IPS-11a (cell line): ENCODE data around the gene MAIP1.
A peak's percentile ranks its signal among the peaks of the same experiment; 100 is the strongest.

Experiments
- H3K4me3 ChIP-seq: one replicate; pipeline ENCODE4 v1.5.1; 2013; ENCODE audit warnings: low read depth, low read length, control low read depth

The MAIP1 gene

GRCh38 chr2:199955339-199956061 lies at the start of gene MAIP1, which contains the start of gene TYW5:
MAIP1 (plus strand) TSS chr2:199955582; CDS start chr2:199955799, 217 bp downstream.
TYW5 (minus strand) TSS chr2:199955491; CDS start chr2:199955470, 21 bp downstream.
- peak within 1 kb of the TSS; percentile 98 for H3K4me3 ChIP-seq

GRCh38 chr2:199907008-199907714 lies 48.2 kb upstream of the MAIP1 start:
- H3K4me3 ChIP-seq = no peak overlapping the region

GRCh38 chr2:199910338-199911051 lies 44.9 kb upstream of the MAIP1 start:
- peak overlapping the region; percentile 49 for H3K4me3 ChIP-seq

- H3K4me3 ChIP-seq = peak within 1 kb of the TSS; percentile 96
Measured at GRCh38 chr2:199911052-199911876, 44.1 kb upstream of the MAIP1 start, which contains the start of gene C2orf69. C2orf69 (plus strand) TSS chr2:199911293; CDS start chr2:199911439, 146 bp downstream.

GRCh38 chr2:199911877-199912161 lies 43.6 kb upstream of the MAIP1 start:
- H3K4me3 ChIP-seq = peak overlapping the region; percentile 96

GRCh38 chr2:199912553-199913114 lies 42.7 kb upstream of the MAIP1 start:
- peak overlapping the region; percentile 96 for H3K4me3 ChIP-seq

GRCh38 chr2:199914372-199914958 lies 40.9 kb upstream of the MAIP1 start:
- no peak overlapping the region for H3K4me3 ChIP-seq

- H3K4me3 ChIP-seq = no peak overlapping the region
Measured at GRCh38 chr2:199916980-199917379, 38.4 kb upstream of the MAIP1 start.

- H3K4me3 ChIP-seq = no peak overlapping the region
Measured at GRCh38 chr2:199922856-199923255, 32.5 kb upstream of the MAIP1 start.

GRCh38 chr2:199923924-199924323 lies 31.5 kb upstream of the MAIP1 start:
- no peak overlapping the region for H3K4me3 ChIP-seq

GRCh38 chr2:199926806-199927205 lies 28.6 kb upstream of the MAIP1 start:
- H3K4me3 ChIP-seq = no peak overlapping the region

- H3K4me3 ChIP-seq = no peak overlapping the region
Measured at GRCh38 chr2:199928226-199928625, 27.2 kb upstream of the MAIP1 start.

GRCh38 chr2:199928626-199929025 lies 26.8 kb upstream of the MAIP1 start:
- no peak overlapping the region for H3K4me3 ChIP-seq

- no peak overlapping the region for H3K4me3 ChIP-seq
Measured at GRCh38 chr2:199929262-199929661, 26.1 kb upstream of the MAIP1 start.

GRCh38 chr2:199932312-199932855 lies 23.0 kb upstream of the MAIP1 start:
- H3K4me3 ChIP-seq = no peak overlapping the region

GRCh38 chr2:199933466-199933865 lies 21.9 kb upstream of the MAIP1 start:
- H3K4me3 ChIP-seq = no peak overlapping the region

- H3K4me3 ChIP-seq = no peak overlapping the region
Measured at GRCh38 chr2:199936554-199936953, 18.8 kb upstream of the MAIP1 start.

GRCh38 chr2:199940373-199940772 lies 15.0 kb upstream of the MAIP1 start:
- no peak overlapping the region for H3K4me3 ChIP-seq

- no peak overlapping the region for H3K4me3 ChIP-seq
Measured at GRCh38 chr2:199943373-199943772, 12.0 kb upstream of the MAIP1 start.

- H3K4me3 ChIP-seq = no peak overlapping the region
Measured at GRCh38 chr2:199946196-199946595, 9.2 kb upstream of the MAIP1 start.
